H1 (cell line): ENCODE results near the gene POLL. TPM values are rescaled to one million over a fixed set of nuclear protein-coding genes. Genes with fewer than 3 reads are reported as not detected.

ENCODE experiments used
- CTCF ChIA-PET: fragments of 300-600 bp; sonication (Branson Sonifier 250); formaldehyde crosslinking; loops from one replicate; lab custom pipeline; 2021; ENCODE audit not compliant: partially characterized antibody; lab: Charles Lee
- POLR2A ChIA-PET: fragments of 300-600 bp; sonication (Branson Sonifier 250); formaldehyde crosslinking; loops from one replicate; lab custom pipeline; 2021; ENCODE audit warnings: inconsistent platforms; ENCODE audit not compliant: partially characterized antibody; lab: Charles Lee
- DNase-seq, 2 experiments: peaks; one replicate each; pipeline versions ENCODE4 v3.0.0 to v3.0.0-alpha.2; 2010 to 2022; ENCODE audit warnings: low spot score in 2 of 2, low read depth in 1 of 2, mixed read lengths in 1 of 2
- FAIRE-seq: peaks from 2 replicates; lab custom pipeline; 2011; peaks lifted over from hg19 to GRCh38; lab: Jason Lieb, UNC
- H2AFZ ChIP-seq: 2 replicates; pipeline ENCODE4 v1.8.1; 2012; ENCODE audit warnings: low read length, inconsistent platforms
- H2AK5ac ChIP-seq: 2 replicates; pipeline ENCODE4 v1.6.1; 2013; ENCODE audit warnings: low read depth, low read length
- H2BK120ac ChIP-seq: replicated peaks from 2 replicates; pipeline ENCODE3; 2013; ENCODE audit warnings: low read depth, low read length, inconsistent platforms
- H2BK12ac ChIP-seq: 2 replicates; pipeline ENCODE4 v1.6.1; 2013; ENCODE audit warnings: low read depth, low read length
- H2BK15ac ChIP-seq: 2 replicates; pipeline ENCODE4 v1.6.1; 2013; ENCODE audit warnings: low read length
- H2BK20ac ChIP-seq: 2 replicates; pipeline ENCODE4 v1.6.1; 2013; ENCODE audit warnings: low read length
- H2BK5ac ChIP-seq: 2 replicates; pipeline ENCODE4 v1.6.1; 2013; ENCODE audit warnings: low read depth, low read length
- H3K14ac ChIP-seq: 2 replicates; pipeline ENCODE4 v1.6.1; 2013; ENCODE audit warnings: inconsistent platforms; ENCODE audit not compliant: insufficient read length
- H3K18ac ChIP-seq: 2 replicates; pipeline ENCODE4 v1.6.1; 2013; ENCODE audit warnings: low read length; ENCODE audit errors: extremely low read depth
- H3K23ac ChIP-seq: 2 replicates; pipeline ENCODE4 v1.6.1; 2013; ENCODE audit warnings: inconsistent platforms; ENCODE audit not compliant: insufficient read length
- H3K23me2 ChIP-seq: 2 replicates; pipeline ENCODE4 v1.6.1; 2013; ENCODE audit warnings: low read depth, low read length
- H3K27ac ChIP-seq: 2 replicates; pipeline ENCODE4 v1.6.1; 2011; ENCODE audit warnings: low read depth, low read length, inconsistent platforms
- H3K27me3 ChIP-seq, 4 experiments: replicated peaks in 1 of 4; 1 replicate in 1 of 4; 2 replicates in 3 of 4; pipeline versions ENCODE4 v1.6.1 to v1.8.1; 2011 to 2013; ENCODE audit warnings: low read length in 3 of 4, mild to moderate bottlenecking in 3 of 4, inconsistent platforms in 2 of 4, mixed read lengths in 2 of 4, moderate library complexity in 1 of 4; ENCODE audit not compliant: control insufficient read depth in 3 of 4, insufficient read depth in 3 of 4; ENCODE audit errors: extremely low read depth in 1 of 4
- H3K36me3 ChIP-seq, 4 experiments: 2 replicates each; pipeline versions ENCODE4 v1.6.1 to v1.8.1; 2011 to 2013; ENCODE audit warnings: mild to moderate bottlenecking in 4 of 4, low read length in 3 of 4, moderate library complexity in 2 of 4, control low read depth in 1 of 4, inconsistent platforms in 1 of 4; ENCODE audit not compliant: insufficient read depth in 4 of 4, control insufficient read depth in 2 of 4
- H3K4ac ChIP-seq: replicated peaks from 2 replicates; pipeline ENCODE3; 2013; ENCODE audit warnings: low read length, low read depth, mixed read lengths, inconsistent platforms; ENCODE audit not compliant: insufficient read length
- H3K4me1 ChIP-seq, 4 experiments: replicated peaks in 1 of 4; 1 replicate in 1 of 4; 2 replicates in 3 of 4; pipeline versions ENCODE4 v1.6.1 to v1.8.1; 2011 to 2013; ENCODE audit warnings: low read length in 3 of 4, inconsistent platforms in 2 of 4, mixed read lengths in 1 of 4; ENCODE audit not compliant: insufficient read depth in 4 of 4, control insufficient read depth in 3 of 4
- H3K4me2 ChIP-seq, 2 experiments: 2 replicates each; pipeline versions ENCODE4 v1.6.1 to v1.8.1; 2011 to 2013; ENCODE audit warnings: low read depth in 2 of 2, low read length in 2 of 2, control low read depth in 1 of 2, inconsistent platforms in 1 of 2, mild to moderate bottlenecking in 1 of 2; ENCODE audit not compliant: insufficient read depth in 1 of 2
- H3K4me3 ChIP-seq, 4 experiments: fragments of 200-600, 300-600 bp in 1 of 4; sonication (generic), shearing (Covaris generic), sonication (Bioruptor Twin) in 1 of 4; 2 replicates each; pipeline versions ENCODE4 v1.5.1 to v1.8.1; 2011 to 2016; ENCODE audit warnings: low read length in 4 of 4, low read depth in 3 of 4, control low read depth in 2 of 4, inconsistent platforms in 2 of 4, mild to moderate bottlenecking in 2 of 4, mixed read lengths in 1 of 4, moderate library complexity in 1 of 4; ENCODE audit not compliant: insufficient read depth in 2 of 4; ENCODE audit errors: extremely low read depth in 1 of 4
- H3K56ac ChIP-seq: replicated peaks from 2 replicates; pipeline ENCODE3; 2013; ENCODE audit warnings: low read depth, mild to moderate bottlenecking, mixed read lengths, low read length, inconsistent platforms; ENCODE audit not compliant: insufficient read length
- H3K79me1 ChIP-seq: 2 replicates; pipeline ENCODE4 v1.6.1; 2013; ENCODE audit warnings: low read depth, low read length, control low read depth
- H3K79me2 ChIP-seq, 2 experiments: 2 replicates each; pipeline versions ENCODE4 v1.6.1 to v1.8.1; 2012 to 2013; ENCODE audit warnings: low read length in 2 of 2, mild to moderate bottlenecking in 2 of 2, inconsistent platforms in 1 of 2; ENCODE audit not compliant: insufficient read depth in 2 of 2, control insufficient read depth in 1 of 2
- H3K9ac ChIP-seq, 4 experiments: replicated peaks in 1 of 4; 1 replicate in 1 of 4; 2 replicates in 3 of 4; pipeline versions ENCODE4 v1.6.1 to v1.8.1; 2011 to 2013; ENCODE audit warnings: low read depth in 3 of 4, low read length in 3 of 4, control low read depth in 2 of 4, mild to moderate bottlenecking in 2 of 4, moderate library complexity in 2 of 4, inconsistent platforms in 1 of 4; ENCODE audit errors: extremely low read depth in 1 of 4
- H3K9me3 ChIP-seq, 2 experiments: 2 replicates each; pipeline versions ENCODE4 v1.6.1 to v1.8.1; 2012 to 2013; ENCODE audit warnings: mild to moderate bottlenecking in 2 of 2, moderate library complexity in 2 of 2, control low read depth in 1 of 2, inconsistent platforms in 1 of 2, low read depth in 1 of 2, low read length in 1 of 2, mixed read lengths in 1 of 2; ENCODE audit not compliant: insufficient read depth in 2 of 2
- H4K20me1 ChIP-seq, 2 experiments: replicated peaks in 1 of 2; 2 replicates each; pipeline versions ENCODE3 to v1.8.1; 2011 to 2013; ENCODE audit warnings: inconsistent platforms in 2 of 2, low read length in 2 of 2, mild to moderate bottlenecking in 1 of 2; ENCODE audit not compliant: insufficient read depth in 2 of 2, control insufficient read depth in 1 of 2
- H4K5ac ChIP-seq: 2 replicates; pipeline ENCODE4 v1.6.1; 2013; ENCODE audit warnings: low read length, low read depth, mixed read lengths, inconsistent platforms; ENCODE audit not compliant: insufficient read length
- H4K8ac ChIP-seq: 2 replicates; pipeline ENCODE4 v1.8.0; 2013; ENCODE audit warnings: mild to moderate bottlenecking, moderate library complexity, low read length, inconsistent platforms; ENCODE audit not compliant: insufficient read depth; ENCODE audit errors: extremely low read depth
- H4K91ac ChIP-seq: replicated peaks from 2 replicates; pipeline ENCODE3; 2013; ENCODE audit warnings: low read length, mixed read lengths, inconsistent platforms; ENCODE audit not compliant: insufficient read length
- BACH1 ChIP-seq: IDR thresholded peaks from 2 replicates; pipeline ENCODE4 v1.6.1; 2012; ENCODE audit warnings: low read length, improper control_type of control experiment
- PHF8 ChIP-seq: fragments of 200-600 bp; sonication (generic); conservative IDR thresholded peaks from 2 replicates; pipeline ENCODE4 v1.7.1; 2012; ENCODE audit warnings: low read depth, mild to moderate bottlenecking, inconsistent platforms, low read length, moderate library complexity
- SP2 ChIP-seq: IDR thresholded peaks from 2 replicates; pipeline ENCODE4 v1.6.1; 2012; ENCODE audit warnings: mild to moderate bottlenecking, low read length, inconsistent platforms
- WGBS, 2 experiments: shearing (Covaris generic) in 1 of 2; methylation state at CpG; one replicate each; pipeline versions ENCODE4 v1.1.6 to v1.1.7; 2013 to 2015; ENCODE audit warnings: low lambda C conversion rate in 2 of 2, mixed read lengths in 2 of 2, inconsistent platforms in 1 of 2, low coverage in 1 of 2, missing lambda C conversion rate in 1 of 2; ENCODE audit not compliant: insufficient replicate concordance in 2 of 2, insufficient coverage in 1 of 2, insufficient read length in 1 of 2; ENCODE audit errors: extremely low coverage in 1 of 2, missing lambda C conversion rate in 1 of 2; 5-methylcytosine and 5-hydroxymethylcytosine counted together
- polyA plus RNA-seq, 7 experiments: library from polyadenylated mRNA; depleted of rRNA in 3 of 7; stranded (reverse) in 5 of 7; unstranded in 2 of 7; fragments of >200 nt in 5 of 7; fragments of 200-250 nt in 2 of 7; gene quantifications; 1 replicate in 5 of 7; 2 replicates in 1 of 7; 4 replicates in 1 of 7; pipeline versions ENCODE4 v1.2.1 to v1.2.3, GENCODE V29; 2011 to 2013; ENCODE audit warnings: missing spikeins in 2 of 7, mixed read lengths in 2 of 7
- total RNA-seq: library from RNA; stranded (reverse); fragmentation: NEBNext Ultra II Directional; extraction: Animal tissue kit (Norgen Biotek cat#: 25700); gene quantifications from 2 replicates; pipeline ENCODE4 v1.2.1, GENCODE V29; 2021
- TF ChIP-seq, protein P1 (sequence below), 3 experiments: IDR thresholded peaks; 1 replicate in 2 of 3; 2 replicates in 1 of 3; pipeline versions ENCODE4 v1.5.1 to v1.6.1; 2011; ENCODE audit warnings: low read length in 3 of 3, mild to moderate bottlenecking in 3 of 3, inconsistent platforms in 2 of 3, low read depth in 1 of 3, moderate library complexity in 1 of 3; ENCODE audit not compliant: insufficient read depth in 1 of 3; ENCODE audit errors: control extremely low read depth in 1 of 3

POLL gene
- total and polyA plus RNA-seq, 2 of the 8 experiments (the other 6 are each of a cell fraction or from before 2014, with no cell fraction given): 26.1 to 45.9 TPM

DNA sequence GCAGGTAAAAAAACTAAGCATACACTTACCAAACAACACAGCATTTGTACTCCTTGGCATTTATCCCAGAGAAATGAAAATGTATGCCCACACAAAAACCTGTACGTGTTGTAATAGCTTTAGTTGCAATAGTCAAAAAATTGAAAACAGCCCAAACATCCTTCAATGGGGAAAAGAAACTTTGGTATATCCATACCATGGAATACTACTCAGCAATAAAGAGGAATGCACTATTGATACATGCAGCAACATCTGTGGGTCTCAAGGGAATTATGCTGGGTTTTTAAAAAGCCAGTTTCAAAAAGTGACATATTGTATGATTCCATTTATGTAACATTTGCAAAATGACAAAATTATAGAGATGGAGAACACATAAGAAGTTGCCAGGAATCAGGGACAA, 35.5 kb upstream of the POLL start:
- no peak overlapping the region for H2AK5ac ChIP-seq
- DNase-seq (no peak), FAIRE-seq (no peak)
- H3K4me1 ChIP-seq: no peaks in the 10 kb centered on the region; a peak in 1 of 7 replicates
- H3K79me1 ChIP-seq: no peaks in the 10 kb centered on the region; the same call in 1 of the 2 replicates
- no peak overlapping the region for H3K14ac ChIP-seq
- H4K5ac ChIP-seq: no peak overlapping the region
- H3K9me3 ChIP-seq: no peaks in the 10 kb centered on the region
- H2AFZ ChIP-seq: no peak overlapping the region
- H3K4ac ChIP-seq: no peak overlapping the region
- no peak overlapping the region for H4K91ac ChIP-seq
- H3K27me3 ChIP-seq: no peaks in the 10 kb centered on the region
- TF ChIP-seq PHF8: no peak
- TF ChIP-seq BACH1: no peak
- TF ChIP-seq, protein P1, sequence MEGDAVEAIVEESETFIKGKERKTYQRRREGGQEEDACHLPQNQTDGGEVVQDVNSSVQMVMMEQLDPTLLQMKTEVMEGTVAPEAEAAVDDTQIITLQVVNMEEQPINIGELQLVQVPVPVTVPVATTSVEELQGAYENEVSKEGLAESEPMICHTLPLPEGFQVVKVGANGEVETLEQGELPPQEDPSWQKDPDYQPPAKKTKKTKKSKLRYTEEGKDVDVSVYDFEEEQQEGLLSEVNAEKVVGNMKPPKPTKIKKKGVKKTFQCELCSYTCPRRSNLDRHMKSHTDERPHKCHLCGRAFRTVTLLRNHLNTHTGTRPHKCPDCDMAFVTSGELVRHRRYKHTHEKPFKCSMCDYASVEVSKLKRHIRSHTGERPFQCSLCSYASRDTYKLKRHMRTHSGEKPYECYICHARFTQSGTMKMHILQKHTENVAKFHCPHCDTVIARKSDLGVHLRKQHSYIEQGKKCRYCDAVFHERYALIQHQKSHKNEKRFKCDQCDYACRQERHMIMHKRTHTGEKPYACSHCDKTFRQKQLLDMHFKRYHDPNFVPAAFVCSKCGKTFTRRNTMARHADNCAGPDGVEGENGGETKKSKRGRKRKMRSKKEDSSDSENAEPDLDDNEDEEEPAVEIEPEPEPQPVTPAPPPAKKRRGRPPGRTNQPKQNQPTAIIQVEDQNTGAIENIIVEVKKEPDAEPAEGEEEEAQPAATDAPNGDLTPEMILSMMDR (IDR thresholded peaks at IDR 0.05; ENCODE audit: control extremely low read depth in 1 of 3, insufficient read depth in 1 of 3, low read depth in 1 of 3, low read length in 3 of 3): no peak
- no peak for TF ChIP-seq SP2
- no peak overlapping the region for H3K18ac ChIP-seq
- H3K79me2 ChIP-seq: no peaks in the 10 kb centered on the region
- H3K9ac ChIP-seq: no peak overlapping the region
- no peaks in the 10 kb centered on the region for H4K20me1 ChIP-seq
- H3K4me2 ChIP-seq: no peak overlapping the region
- no peak overlapping the region for H2BK12ac ChIP-seq
- no peak overlapping the region for H2BK120ac ChIP-seq
- no peak overlapping the region for H3K4me3 ChIP-seq
- ChIA-PET POLR2A (no interaction called here), CTCF (interaction anchor here (0.6 to 1.3 kb wide), 2 partner anchors 157 to 896 kb away, joined by 3 to 6 read pairs; no protein-coding TSS in a partner anchor)
- no peak overlapping the region for H3K23ac ChIP-seq
- peaks cover 0 to 11% (median 2%) of the 10 kb centered on the region in 4 experiments; a peak in 2 of 8 replicates for H3K36me3 ChIP-seq
- H3K23me2 ChIP-seq: no peaks in the 10 kb centered on the region
- H2BK15ac ChIP-seq: no peak overlapping the region
- WGBS, 2 experiments: 91% methylated on average over 1 of the region's 1 CpG; no CpG with 5 or more reads in 1 of the 2 experiments
- H4K8ac ChIP-seq: no peak overlapping the region
- no peak overlapping the region for H2BK20ac ChIP-seq
- H2BK5ac ChIP-seq: no peak overlapping the region
- H3K56ac ChIP-seq: no peak overlapping the region
- H3K27ac ChIP-seq: no peak overlapping the region
